Fibroblast of villous mesenchyme (primary cell): Measurements from ENCODE around the gene SCYL3. TPM values are rescaled to one million over a fixed set of nuclear protein-coding genes. Genes with fewer than 3 reads are reported as not detected.

Experiments used
- DNase-seq: peaks from one replicate; pipeline ENCODE4 v3.0.0-alpha.2; 2010; ENCODE audit warnings: low read depth
- H3K4me3 ChIP-seq: 2 replicates; pipeline ENCODE4 v1.5.1; 2011; ENCODE audit warnings: low read depth, mild to moderate bottlenecking, low read length
- total RNA-seq: library from RNA; depleted of rRNA; stranded (reverse); fragments of >200 nt; gene quantifications from 2 replicates; pipeline ENCODE4 v1.2.3, GENCODE V29; 2012
- TF ChIP-seq, protein P1 (sequence below): IDR thresholded peaks from 2 replicates; pipeline ENCODE4 v1.5.1; 2012; ENCODE audit warnings: low read depth, mild to moderate bottlenecking, low read length; ENCODE audit not compliant: insufficient read depth

Gene SCYL3
- total RNA-seq, 1 donor = 10.4 TPM

DNA sequence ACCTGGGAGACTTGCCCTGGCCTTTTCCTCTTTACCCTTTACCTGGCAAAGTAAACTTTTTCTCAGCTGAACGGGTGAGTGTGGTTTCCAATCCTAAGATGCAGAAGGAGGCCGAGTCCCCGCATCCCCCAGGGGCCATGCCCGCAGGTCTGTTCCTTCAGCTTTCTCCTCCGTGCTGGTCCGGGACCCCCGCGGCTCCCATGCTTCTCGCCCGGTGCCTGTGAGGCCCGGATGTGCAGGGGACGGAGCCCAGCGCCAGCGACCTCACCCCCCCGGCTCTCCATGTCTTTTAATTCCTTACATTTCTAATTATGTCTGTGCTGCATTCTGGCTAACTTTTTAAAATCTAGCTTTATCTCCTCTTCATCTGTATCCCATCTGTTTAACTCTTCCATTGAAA, 21.5 kb upstream of the SCYL3 start:
- no peak for DNase-seq
- H3K4me3 ChIP-seq = no peak overlapping the region
- TF ChIP-seq, protein P1, sequence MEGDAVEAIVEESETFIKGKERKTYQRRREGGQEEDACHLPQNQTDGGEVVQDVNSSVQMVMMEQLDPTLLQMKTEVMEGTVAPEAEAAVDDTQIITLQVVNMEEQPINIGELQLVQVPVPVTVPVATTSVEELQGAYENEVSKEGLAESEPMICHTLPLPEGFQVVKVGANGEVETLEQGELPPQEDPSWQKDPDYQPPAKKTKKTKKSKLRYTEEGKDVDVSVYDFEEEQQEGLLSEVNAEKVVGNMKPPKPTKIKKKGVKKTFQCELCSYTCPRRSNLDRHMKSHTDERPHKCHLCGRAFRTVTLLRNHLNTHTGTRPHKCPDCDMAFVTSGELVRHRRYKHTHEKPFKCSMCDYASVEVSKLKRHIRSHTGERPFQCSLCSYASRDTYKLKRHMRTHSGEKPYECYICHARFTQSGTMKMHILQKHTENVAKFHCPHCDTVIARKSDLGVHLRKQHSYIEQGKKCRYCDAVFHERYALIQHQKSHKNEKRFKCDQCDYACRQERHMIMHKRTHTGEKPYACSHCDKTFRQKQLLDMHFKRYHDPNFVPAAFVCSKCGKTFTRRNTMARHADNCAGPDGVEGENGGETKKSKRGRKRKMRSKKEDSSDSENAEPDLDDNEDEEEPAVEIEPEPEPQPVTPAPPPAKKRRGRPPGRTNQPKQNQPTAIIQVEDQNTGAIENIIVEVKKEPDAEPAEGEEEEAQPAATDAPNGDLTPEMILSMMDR = no peak

DNA sequence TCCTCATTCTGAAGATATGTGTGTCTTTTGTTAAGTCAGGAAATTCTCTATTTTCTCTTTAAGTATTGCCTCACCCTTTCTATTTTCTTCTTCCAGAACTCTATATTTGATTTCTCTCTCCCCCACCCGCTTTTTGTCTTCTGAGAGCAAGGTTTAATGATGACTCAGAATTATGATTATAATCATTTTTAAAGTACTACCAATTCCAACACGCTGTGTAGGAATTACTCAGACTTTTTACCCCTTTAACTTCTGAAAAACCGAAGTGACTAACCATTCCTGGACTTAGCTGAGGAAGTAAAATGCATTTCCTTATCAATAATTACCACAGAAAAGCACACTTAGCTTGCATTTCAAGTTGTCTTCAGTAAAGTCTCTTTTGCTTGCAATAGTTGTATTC, 20.8 kb upstream of the SCYL3 start:
- TF ChIP-seq, protein P1 = no peak
- no peak overlapping the region for H3K4me3 ChIP-seq
- no peak for DNase-seq

- no peak overlapping the region for H3K4me3 ChIP-seq
- TF ChIP-seq, protein P1 = no peak
- no peak for DNase-seq
Measured at GRCh38 chr1:169909499-169909898, 15.8 kb upstream of the SCYL3 start.

DNA sequence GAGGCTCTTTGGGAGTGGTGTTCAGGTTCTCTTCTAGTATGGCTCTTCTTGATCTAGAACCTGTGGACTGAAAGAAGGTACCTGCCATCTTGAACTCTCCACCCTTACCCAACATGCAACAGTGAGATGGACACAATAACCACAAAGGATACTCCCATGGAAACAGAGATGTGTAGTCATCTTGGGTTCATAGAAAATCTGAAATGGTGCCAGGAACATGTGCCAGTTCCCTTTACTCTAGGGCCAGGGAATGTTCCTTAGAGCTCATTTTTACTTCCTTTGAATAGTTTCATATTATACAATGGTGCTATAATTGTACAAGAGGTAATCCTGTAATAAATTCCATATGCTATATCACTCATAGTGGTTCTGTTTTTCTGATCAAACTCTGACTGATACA, 13.2 kb upstream of the SCYL3 start:
- no peak overlapping the region for H3K4me3 ChIP-seq
- TF ChIP-seq, protein P1 = no peak
- DNase-seq = no peak

- DNase-seq = no peak
- H3K4me3 ChIP-seq = no peak overlapping the region
- TF ChIP-seq, protein P1 = no peak
Measured at GRCh38 chr1:169904834-169905233, 11.1 kb upstream of the SCYL3 start.

DNA sequence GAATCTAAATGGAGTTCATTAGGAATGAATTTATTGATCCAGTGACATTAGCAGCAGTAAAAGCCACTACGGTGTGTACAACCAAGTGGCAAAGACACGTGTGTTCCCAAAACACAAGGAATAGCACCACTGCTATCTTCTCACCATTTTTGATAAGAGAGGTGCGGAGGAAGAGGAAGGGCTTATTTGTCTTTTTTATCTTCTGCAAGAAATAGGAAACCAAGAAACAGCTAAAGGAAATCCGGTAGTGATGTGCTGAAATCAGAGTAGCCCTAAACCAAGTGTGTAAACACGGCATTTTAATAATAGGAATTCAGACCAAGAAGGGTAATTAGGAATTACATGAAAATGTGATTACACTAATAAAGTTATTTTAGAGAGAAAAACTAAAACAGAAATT, 9.1 kb upstream of the SCYL3 start:
- H3K4me3 ChIP-seq = no peak overlapping the region
- TF ChIP-seq, protein P1 = no peak
- no peak for DNase-seq

DNA sequence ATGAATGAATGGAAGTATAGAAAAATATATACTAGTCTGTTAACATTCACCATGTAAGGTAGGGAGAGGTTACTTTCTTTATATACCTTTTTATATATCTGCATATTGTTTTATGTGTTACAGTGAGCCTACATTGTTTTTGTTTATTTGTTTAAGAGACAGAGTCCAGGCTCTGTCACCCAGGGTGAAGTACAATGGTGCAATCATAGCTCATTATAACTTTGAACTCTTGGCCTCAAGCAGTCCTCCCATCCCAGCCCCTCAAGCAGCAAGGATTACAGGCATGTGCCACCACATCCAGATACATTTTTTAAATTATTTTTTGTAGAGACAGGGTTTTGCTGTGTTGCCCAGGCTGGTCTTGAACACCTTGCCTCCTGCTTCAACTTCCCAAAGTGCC, 7.4 kb upstream of the SCYL3 start:
- no peak for DNase-seq
- no peak overlapping the region for H3K4me3 ChIP-seq
- TF ChIP-seq, protein P1 = no peak
